ENCODE results near the gene ATP9B. TPM values are rescaled to one million over a fixed set of nuclear protein-coding genes. Genes with fewer than 3 reads are reported as not detected.

Gene ATP9B
- total RNA-seq, 1 donor from 2014 or later, result 34.1 TPM

- H3K36me3 Mint-ChIP-seq, result peaks cover 3% of the 10 kb centered on the region
- TF ChIP-seq CTCF (conservative IDR thresholded peaks at IDR 0.05), result peak; percentile 96
- H3K9me3 Mint-ChIP-seq, result no peaks in the 10 kb centered on the region
- H3K4me3 Mint-ChIP-seq, result peak overlapping the region; percentile 66
- peak overlapping the region; percentile 56 for H3K27ac Mint-ChIP-seq
- peaks cover 22% of the 10 kb centered on the region for H3K4me1 Mint-ChIP-seq (ENCODE audit: unreplicated experiment)
- no peaks in the 10 kb centered on the region for H3K27me3 Mint-ChIP-seq
- DNase-seq (ENCODE audit: extremely low spot score, unreplicated experiment), result peak; percentile 81
Observed at GRCh38 chr18:79246309-79247108, 177.3 kb downstream of the ATP9B start.

- H3K4me3 Mint-ChIP-seq, result no peak overlapping the region
- H3K36me3 Mint-ChIP-seq, result peaks cover 8% of the 10 kb centered on the region
- no peaks in the 10 kb centered on the region for H3K9me3 Mint-ChIP-seq
- no peak for DNase-seq (ENCODE audit: extremely low spot score, unreplicated experiment)
- H3K27me3 Mint-ChIP-seq, result no peaks in the 10 kb centered on the region
- peaks cover 19% of the 10 kb centered on the region for H3K4me1 Mint-ChIP-seq (ENCODE audit: unreplicated experiment)
- no peak overlapping the region for H3K27ac Mint-ChIP-seq
- TF ChIP-seq CTCF (conservative IDR thresholded peaks at IDR 0.05), result no peak
Observed at GRCh38 chr18:79248495-79249060, 179.4 kb downstream of the ATP9B start.

- Mint-ChIP-seq H3K27ac (no peak overlapping the region), H3K4me1 (ENCODE audit: unreplicated experiment) (peaks cover 19% of the 10 kb centered on the region), H3K27me3 (no peaks in the 10 kb centered on the region), H3K9me3 (no peaks in the 10 kb centered on the region), H3K4me3 (no peak overlapping the region), H3K36me3 (peaks cover 8% of the 10 kb centered on the region)
- DNase-seq (ENCODE audit: extremely low spot score, unreplicated experiment), result no peak
- no peak for TF ChIP-seq CTCF (conservative IDR thresholded peaks at IDR 0.05)
Observed at GRCh38 chr18:79250301-79250981, 181.2 kb downstream of the ATP9B start.

GRCh38 chr18:79251021-79251420 is 181.8 kb downstream of the ATP9B start:
- Mint-ChIP-seq H3K4me1 (ENCODE audit: unreplicated experiment) (peaks cover 19% of the 10 kb centered on the region), H3K36me3 (peaks cover 8% of the 10 kb centered on the region), H3K27ac (no peak overlapping the region), H3K27me3 (no peaks in the 10 kb centered on the region), H3K9me3 (no peaks in the 10 kb centered on the region), H3K4me3 (no peak overlapping the region)
- TF ChIP-seq CTCF (conservative IDR thresholded peaks at IDR 0.05), result no peak
- no peak for DNase-seq (ENCODE audit: extremely low spot score, unreplicated experiment)

GRCh38 chr18:79252904-79253633 is 183.9 kb downstream of the ATP9B start:
- no peak for TF ChIP-seq CTCF (conservative IDR thresholded peaks at IDR 0.05)
- peaks cover 14% of the 10 kb centered on the region for H3K4me1 Mint-ChIP-seq (ENCODE audit: unreplicated experiment)
- H3K36me3 Mint-ChIP-seq, result peaks cover 5% of the 10 kb centered on the region
- DNase-seq (ENCODE audit: extremely low spot score, unreplicated experiment), result no peak
- H3K9me3 Mint-ChIP-seq, result no peaks in the 10 kb centered on the region
- H3K4me3 Mint-ChIP-seq, result no peak overlapping the region
- no peaks in the 10 kb centered on the region for H3K27me3 Mint-ChIP-seq
- H3K27ac Mint-ChIP-seq, result no peak overlapping the region
